GM21390 (cell line): ENCODE results near the gene CMPK2.

Source experiments
- ATAC-seq: cut with Tn5 transposase; IDR thresholded peaks from one replicate; pipeline ENCODE4 v1.9.1; 2021; ENCODE audit not compliant: unreplicated experiment

CMPK2 gene

DNA sequence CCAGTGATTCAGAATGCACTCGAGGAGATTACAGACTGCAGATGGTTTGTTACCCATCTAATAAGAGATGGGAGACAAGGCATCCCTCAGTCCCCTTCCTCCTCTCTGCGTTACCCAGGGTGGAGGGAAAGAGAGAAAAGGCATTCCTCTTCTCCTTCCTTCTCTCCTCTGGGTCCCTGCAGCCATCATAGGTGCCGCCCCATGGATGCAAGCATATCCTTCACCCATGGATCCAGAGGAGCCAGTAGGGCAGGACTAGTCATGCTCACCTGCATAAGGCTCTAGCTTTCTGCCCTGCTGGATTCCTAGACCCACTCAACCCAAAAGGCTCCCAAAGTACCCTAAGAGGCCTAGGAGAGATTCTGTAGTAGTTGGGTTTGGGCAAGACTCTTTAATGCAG lies 20.4 kb downstream of the CMPK2 start:
- no peak for ATAC-seq

DNA sequence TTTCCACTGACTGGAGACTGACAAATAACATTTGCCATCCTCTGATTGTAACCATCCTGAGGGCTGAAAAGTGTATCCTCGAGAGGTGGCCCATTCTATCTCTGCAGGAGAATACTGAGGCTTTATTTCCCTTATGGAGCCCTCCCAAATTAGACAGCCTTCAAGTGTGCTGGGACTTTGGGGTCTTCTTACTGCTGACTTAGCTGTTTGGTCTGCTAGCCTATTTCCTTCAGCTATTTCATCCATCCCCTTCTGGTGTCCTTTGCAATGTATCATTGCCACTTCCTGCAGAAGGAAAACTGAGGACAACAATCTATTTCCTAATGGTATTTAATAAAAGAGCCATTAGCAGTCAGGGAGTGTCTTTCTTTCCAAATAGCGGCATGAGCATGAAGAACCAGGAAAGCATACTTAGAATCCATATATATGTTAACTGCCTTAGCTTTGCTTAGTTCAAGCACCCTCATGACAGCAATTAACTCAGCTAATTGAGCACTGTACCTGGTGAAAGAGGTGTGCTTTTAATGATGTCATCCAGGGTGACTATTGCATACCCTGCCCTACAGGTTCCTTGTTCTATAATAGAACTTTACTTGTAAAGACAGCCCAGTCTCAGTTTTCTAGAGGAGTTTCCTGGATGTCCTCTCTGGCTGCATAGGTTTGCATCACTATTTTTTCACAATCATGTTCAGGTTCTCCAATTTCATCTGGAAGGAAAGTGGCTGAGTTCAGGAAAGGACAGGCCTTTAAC lies 24.0 kb downstream of the CMPK2 start:
- ATAC-seq: no peak

DNA sequence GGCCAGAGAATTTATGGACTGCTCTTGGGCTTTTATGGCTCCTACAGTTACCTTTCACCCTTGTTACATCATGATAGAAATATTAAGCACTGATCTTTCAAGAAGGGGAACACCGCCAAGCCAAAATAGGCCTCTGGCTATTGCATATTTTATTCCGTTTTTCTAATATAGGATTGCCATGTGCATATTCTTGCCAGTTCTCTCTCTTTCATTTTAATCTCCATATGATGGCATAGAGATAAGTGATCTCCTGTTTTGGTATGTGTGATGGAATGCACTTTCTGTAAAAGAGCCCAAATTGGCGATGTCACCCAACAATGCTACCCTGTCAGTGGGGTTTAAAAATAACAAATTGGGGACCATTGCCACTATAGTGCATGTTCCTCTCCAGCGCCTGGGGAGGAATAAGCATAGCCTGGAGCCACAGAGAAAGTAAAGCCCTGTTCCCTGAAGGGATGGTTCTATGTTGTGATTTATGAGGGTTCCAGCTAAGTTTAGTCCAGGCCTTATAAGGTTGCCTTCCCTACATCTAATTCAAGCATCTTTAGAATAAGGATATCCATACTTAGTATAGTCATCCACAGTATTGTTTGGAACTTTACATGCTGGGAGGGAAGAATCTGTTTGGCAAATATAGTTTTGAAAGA lies 26.9 kb downstream of the CMPK2 start:
- ATAC-seq: no peak

DNA sequence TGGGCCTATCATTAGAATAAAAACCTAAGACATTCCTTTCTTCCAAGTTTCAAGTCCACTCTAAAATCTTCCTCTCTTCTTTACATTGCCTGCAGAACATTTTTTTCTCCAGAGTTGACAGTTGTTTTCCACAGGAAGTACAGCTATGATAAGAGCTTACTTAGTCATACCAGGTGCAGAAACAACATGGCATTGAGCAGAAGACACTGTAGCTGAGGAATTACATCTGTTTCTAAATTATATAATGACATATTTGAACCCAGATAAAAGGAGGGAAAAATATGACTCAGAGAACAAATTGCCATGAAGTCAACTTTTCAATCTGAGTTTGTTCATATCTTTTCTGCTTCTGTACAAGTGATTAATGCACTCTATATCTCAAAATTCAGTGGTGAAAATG lies 30.2 kb downstream of the CMPK2 start:
- no peak for ATAC-seq

DNA sequence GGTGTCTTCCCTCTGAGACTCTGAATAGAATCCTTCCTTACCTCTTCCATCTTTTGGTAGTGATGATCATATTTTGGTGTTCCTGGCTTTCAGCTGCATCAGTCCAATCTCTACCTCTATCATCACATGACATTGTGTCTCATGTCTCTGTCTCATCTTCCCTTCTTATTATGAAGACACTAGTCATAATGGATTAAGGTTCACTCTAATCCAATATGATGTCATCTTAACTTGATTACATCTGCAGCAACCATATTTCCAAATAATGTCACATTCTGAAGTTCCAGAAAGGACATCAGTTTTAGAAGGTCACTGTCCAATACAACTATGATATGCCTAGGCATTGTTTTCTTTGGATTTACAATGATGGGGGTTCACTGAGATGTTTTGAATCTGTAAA lies 31.5 kb downstream of the CMPK2 start:
- ATAC-seq: no peak

DNA sequence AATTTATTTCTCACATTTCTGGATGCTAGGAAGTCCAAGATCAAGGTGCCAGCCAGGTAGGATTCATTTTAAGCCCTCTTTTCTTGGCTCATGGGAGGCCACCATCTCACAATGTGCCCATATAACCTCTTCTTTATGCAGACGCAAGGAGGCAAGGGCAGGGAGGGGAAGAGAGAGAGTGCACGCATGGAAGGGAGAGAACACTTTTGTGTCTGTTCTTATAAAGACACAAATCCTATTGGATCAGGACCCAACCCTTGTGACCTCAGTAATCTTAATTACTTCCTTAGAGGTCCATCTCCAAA lies 32.5 kb downstream of the CMPK2 start:
- ATAC-seq: no peak

DNA sequence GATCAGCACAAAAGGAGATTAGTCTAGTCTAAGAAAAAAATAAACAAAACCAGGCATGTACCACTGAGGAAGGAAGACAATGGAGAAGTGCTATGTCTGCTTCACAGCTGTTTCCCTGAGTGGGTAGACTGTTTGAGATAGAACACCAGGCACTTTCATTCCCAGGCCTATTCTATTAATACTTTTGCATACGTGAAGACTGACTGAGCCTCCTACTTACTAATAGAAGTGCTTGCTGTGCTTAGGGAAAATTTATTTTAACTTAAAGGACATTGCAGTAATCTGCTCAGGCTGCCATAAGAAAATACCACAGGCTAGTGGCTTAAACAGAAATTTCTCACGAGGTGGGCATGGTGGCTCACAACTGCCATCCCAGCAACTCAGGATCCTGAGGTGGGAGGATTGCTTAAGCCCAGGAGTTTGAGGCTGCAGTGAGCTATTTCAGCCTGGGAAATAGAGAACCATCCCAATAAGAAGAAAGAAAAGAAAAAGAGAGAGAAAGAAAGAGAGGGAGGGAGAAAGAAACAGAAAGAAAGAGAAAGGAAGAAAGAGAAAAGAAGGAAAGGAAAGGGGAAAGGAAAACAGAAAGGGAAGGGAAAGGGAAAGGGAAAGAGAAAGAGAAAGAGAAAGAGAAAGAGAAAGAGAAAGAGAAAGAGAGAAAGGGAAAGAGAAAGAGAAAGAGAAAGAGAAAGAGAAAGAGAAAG lies 33.0 kb downstream of the CMPK2 start:
- no peak for ATAC-seq

DNA sequence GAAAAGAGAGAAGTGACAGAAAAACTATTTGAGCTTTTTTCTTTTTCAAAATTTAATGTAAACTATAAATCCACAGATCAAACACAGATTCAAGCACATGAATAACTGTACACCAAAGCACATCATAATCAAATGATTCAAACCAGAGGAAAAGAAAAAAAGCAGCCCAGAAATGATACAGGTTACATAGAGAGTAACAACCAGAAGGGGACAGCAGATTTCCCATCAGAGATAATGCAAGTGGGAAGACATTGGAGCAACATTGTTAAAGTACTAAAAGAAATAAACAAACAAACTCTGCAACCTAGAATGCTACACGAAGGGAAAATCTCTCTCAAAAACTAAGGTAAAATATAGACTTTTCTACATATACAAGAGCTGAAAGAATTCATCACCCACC lies 34.5 kb downstream of the CMPK2 start:
- no peak for ATAC-seq

DNA sequence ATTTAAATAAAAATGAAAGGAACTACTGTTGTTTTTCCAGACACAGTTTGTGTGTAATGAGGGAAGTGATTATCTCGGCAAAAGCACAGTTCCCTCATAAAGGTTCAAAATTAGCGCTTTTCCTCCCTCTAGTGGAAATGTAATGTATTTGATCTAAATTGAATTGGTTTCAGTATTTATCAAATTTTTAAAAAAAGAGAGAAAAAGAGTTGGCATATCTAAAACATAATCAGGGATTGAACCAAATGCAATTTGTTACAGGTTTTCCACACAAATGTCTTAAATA lies 37.5 kb downstream of the CMPK2 start:
- ATAC-seq: no peak

DNA sequence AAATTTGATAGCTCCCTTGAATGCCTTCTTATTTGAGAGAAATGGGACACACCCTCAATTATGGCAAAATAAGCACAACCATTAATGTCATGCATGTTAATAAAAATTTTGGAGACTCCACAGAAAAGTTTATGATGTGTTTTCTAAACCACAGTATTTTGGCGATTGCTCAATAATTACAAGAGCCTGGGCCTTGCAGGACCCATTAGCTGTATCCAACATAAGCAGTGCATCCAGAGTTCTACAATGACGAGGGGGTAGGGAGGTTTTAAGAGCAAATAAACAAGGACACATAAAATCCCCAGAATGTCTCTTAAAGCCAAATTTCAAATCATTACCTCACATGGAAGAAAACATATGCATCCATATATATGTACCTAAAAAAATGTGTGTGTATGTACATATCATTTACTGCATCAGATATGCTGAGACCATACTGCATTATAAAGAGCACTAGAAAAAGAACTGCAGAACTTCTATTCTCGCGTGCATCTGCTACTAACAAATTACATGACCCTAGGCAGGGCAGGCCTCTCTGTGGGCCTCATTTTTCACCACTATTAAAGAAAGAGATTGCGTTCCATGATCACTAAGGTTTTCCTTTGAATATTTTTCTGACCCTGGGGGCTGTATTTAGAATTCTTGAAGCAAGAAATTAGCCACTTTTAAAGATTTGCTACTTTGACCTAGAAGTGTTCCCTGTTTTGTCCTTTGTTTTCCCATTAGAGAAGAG lies 38.0 kb downstream of the CMPK2 start:
- ATAC-seq: no peak

DNA sequence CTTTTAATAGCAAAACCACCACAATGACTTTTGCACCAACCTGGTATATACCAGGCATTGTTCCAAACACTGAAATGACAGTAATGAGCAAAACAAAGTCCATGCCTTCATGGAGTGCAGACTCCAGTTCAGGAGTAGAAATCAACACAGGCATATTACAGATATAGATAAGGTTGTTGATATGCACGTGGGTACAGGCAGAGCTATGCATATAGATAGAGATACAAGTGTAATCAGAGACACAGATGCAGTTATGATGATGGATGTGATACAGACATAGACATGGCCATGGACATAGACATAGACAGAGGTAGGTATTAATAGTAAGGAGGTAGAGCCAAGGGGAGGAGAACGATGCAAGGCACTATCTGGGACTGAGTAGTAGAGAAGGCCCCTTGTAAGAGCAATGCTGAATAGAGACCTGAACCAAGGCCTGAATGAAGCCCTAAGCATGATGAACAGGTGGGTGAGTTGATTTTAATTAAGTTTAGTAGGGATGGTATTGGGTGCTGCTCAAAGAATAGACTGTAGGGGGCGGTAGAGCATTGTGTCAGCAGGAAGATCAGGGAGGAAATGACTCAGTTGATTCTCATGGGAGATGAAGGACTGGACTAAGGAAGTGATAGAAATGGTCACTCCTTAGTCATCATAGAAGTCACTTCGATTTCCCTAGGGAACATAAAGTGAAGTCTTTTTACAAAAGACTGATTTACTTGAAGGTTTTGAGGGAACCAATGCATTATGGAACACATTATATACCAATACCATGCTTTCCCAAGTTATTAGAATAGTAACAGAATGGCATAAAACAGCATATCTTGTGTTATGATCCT lies 39.4 kb downstream of the CMPK2 start:
- ATAC-seq: peak; percentile 96

GRCh38 chr2:6824962-6825361 lies 40.7 kb downstream of the CMPK2 start:
- ATAC-seq: no peak

DNA sequence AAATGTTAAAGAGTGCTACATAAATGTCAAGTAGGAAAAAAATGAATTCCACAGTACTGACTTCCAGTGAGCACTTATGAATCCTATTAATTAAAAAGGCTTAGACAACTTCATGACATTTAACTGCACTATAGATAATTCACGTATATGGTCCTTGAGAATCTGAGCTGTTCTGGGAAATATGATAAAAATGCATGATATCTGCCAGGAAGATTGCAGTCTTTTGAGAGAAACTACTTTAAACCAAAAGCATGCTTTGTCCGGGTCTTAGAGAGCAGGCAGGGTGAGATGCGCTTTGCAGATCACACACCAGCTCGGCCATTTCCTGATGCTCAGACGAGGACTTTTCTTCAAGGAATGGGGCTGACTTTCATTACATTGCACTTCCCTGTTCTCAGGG lies 42.6 kb downstream of the CMPK2 start:
- no peak for ATAC-seq

- ATAC-seq: no peak
Measured at GRCh38 chr2:6822406-6822805, 43.3 kb downstream of the CMPK2 start.

DNA sequence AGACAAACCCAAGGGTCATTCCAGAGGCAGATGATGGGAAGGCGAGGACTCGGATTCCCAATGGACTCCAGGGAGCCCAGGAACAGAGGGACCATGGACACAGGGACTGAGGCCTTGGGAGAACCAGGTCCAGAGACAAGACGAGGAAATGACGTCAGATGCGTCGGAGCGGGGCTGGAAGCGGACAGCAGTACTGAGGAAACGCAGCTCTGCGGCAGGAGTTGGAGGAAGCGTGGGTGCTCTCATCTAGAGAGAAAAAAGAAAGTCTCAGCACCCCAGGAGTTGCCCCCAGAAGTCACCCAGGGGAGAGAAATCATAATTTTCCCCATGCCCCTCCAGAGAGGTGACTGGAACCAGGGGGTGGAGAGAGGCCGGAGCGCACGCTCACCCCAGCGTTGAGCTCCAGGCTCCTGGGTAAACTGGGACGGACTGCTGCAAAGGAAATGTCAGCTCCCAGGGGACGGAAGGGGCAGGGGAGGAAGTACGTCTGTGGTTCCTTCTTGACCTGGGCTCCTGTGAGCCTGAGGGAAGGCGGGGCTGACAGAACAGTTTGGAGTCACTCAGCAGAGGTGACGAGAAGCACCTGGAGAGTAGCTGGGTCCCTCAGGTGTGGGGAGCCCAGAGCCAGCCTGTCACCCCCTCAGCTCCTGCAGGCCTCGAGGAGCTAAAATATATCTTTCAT lies 44.7 kb downstream of the CMPK2 start:
- ATAC-seq: no peak

DNA sequence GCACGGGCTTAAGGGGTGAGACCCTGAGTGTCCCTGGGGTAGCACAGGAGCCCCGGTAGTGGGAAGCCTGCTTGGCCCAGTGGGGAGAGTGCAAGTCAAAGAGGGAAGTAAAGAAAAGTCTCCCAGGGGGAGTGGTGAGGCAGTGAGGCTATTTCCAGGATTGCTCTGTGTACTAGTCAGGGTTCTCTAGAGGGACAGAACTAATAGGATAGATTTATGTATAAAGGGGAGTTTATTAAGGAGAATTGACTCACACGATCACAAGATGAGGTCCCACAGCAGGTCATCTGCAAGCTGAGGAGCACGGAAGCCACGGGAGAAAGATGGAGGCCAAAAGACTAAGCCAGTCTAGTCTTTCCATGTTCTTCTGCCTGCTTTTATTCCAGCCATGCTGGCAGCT lies 45.5 kb downstream of the CMPK2 start:
- no peak for ATAC-seq

DNA sequence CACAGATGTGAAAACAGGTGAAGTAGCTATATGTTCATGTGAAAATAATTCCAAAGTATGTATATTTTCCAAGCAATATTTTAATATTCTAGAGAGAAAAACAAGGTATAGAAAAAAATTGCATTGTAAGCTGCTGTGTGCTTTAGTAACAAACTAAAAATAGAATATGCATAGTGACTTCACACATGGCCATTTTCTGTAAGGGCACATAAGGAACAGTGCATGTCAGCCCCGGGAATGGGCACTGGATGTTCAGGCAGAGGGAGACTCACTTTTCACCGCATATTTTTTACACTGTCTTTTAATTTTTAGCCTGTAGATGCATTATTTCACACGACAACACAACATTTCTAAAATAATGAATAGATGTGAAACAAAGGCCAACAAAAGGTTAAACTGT lies 46.0 kb downstream of the CMPK2 start:
- no peak for ATAC-seq

DNA sequence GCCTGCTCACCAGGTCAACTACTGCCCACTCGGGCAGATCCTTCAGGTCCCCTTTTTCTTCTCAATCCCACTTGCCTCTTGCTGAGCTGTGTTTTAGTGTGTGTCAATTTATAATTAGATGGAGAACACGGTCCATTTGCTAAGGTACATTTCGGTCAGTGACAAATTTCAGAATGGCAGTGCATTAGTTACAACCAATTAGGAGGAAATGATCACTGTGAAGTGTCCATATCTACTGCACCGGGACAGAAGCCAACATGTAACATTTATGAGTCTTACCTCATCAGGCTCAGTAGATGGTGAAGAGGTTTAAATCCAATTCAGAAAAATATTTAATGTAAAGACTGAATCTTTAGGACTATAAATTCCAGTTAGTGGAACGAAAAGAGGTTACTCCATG lies 47.7 kb downstream of the CMPK2 start:
- ATAC-seq: no peak

GRCh38 chr2:6814869-6815268 lies 50.8 kb downstream of the CMPK2 start:
- ATAC-seq: no peak

GRCh38 chr2:6814312-6814711 lies 51.4 kb downstream of the CMPK2 start:
- ATAC-seq: no peak

DNA sequence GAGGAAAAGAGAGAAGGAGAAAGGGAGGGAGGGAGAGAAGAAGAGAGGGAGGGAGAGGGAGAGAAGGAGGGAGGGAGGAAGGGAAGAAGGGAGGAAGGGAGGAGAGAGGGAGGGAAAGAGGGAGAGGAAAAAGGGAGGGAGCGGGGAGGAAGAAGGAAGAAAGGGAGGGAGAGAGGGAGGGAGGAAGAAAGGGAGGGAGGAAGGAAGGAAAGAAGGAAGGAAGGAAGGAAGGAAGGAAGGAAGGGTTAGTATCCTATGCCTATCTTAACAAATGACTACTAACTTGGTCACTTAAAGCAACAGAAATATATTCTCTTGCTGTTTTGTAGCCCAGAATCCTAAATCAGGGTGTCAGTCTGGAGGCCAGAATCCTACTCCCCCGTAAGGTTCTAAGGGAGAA lies 52.1 kb downstream of the CMPK2 start:
- ATAC-seq: no peak
